Right hindlimb (tissue), 1 donor: ENCODE data around the gene PIGS.
"Not testable (repeated sequence)": the region's sequence is repeated elsewhere in the genome, so short reads cannot be mapped to it uniquely, and the experiment has no call there.

Experiments
- DNase-seq: peaks from one replicate; pipeline ENCODE4 v3.0.0-alpha.2; 2018

The PIGS gene

DNA sequence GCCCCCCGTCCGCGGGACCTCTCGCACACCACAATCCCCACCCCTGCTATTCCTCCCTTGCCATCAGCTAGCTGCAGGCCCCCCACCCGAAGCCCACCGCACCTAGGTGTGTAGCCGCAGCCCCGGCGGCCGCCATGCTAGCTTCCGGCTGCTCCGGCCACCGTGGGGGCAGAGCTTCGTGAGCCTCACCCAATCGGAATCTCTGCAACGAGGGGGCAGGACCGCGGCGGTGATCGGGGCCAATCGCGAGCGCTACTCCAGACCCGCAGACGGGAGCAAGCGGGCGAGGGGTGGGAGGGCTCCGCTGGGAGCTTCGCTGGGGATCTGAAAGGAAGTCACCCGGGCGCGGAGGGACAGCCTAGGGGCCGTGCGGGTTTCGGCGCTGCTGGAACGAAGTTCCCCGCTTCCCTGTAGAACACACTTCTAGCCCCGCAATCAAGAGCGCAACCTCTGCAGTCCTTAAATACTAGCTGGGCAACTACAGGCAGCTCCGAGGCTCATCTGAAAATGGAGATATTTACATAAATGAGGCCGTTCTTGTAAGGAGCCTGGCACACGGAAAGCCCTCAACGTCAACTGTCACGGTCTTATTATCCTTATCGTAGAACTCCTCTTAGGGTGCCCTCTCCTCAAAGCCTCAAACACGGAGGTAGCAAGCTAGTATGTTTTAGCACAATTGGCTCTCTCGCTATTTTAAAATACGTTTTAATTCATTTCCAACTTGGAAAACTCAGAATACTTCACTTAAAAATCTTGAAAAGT is at the start of gene PIGS:
TSS of gene PIGS (minus strand) at position 164 of the 762 bp plus-strand sequence. CDS start at position 136, 28 bp downstream.
- DNase-seq = peak; percentile 94

DNA sequence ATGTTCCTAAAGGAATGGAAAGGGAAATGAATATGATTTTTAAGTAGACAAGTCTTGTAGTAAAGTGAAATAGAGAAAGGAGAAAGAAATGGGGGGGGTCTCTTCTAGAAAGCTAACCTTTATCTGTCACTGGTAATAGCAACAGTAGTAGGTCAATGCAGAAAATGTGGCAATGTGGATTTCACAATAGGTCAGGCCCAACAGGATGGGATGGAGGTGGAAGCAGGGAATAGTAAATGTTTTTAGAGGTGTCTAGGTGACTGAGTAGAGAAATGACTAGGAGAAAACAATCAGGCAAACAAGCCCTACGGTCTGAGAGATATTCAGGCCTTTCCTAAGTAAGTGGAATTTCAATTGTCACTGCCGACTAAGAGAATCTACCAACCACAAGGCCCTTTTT is 48.7 kb upstream of the PIGS start:
- DNase-seq = no peak

DNA sequence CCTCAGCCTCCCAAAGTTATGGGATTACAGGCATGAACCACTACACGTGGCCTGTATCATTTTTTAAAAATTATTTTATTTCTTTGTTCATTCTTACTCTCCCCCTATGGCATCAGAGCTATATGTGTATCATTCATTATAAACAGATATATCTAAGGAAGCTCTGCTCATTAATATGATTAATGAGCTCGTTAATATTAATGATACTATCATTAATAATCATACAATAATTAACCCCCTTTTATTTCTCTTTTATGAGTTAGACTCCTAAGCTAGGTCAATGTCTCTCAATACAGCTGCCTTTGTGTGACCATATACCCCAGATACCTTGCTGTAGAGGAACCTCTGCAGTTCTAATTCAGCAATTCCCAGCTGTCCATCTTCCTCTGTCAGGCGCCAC is 47.1 kb upstream of the PIGS start:
- no peak for DNase-seq

DNA sequence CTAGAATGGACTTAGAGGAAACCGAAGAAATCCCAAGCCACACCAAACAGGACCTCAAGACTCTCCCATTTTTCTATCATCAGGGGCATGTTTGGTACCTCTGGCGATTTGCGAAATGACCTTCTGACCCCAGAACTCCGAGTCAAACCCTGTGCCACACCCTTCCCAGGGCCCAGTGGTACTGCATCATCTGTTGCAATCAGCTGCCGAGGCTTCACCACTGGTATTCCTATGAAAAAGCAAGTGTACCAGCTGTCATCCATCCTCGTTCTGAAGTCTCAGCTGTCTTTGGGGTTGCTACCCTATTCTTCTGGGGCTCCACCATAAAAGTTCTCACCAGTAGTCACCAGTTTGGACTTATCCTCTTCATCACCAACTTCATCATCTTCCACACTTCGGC is 45.0 kb upstream of the PIGS start:
- DNase-seq = no peak

DNA sequence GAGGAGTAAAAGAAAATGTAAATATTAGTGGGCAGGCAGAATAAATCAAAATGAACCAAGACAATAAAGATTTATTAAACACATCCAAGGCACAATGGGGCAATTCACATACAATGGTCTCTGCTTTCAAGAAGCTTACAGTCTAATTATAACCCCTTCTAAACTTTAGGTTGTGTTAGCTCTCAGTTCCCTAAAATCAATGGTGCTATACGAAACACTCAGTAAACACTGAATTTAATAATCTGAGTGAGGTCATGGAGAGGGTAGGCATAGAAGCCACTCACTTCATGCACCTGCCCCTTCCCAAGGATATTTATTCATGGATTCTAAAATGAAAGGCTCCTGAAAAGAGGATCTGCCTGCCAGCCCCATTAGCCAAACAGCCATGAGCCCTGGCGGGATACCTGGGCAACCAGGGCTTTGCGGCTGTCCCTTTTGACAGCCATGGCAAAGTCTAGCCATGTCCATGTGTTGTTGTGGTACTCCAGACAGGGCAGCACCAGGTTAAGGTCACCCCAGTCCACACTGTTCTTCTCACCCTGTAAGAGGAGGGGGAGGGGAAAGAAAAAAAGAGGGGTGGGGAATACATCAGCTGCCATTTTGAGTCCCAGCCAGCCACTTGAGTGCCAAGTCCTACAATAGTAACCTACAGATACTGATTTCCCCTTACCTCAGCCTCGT is 44.1 kb upstream of the PIGS start:
- no peak for DNase-seq

DNA sequence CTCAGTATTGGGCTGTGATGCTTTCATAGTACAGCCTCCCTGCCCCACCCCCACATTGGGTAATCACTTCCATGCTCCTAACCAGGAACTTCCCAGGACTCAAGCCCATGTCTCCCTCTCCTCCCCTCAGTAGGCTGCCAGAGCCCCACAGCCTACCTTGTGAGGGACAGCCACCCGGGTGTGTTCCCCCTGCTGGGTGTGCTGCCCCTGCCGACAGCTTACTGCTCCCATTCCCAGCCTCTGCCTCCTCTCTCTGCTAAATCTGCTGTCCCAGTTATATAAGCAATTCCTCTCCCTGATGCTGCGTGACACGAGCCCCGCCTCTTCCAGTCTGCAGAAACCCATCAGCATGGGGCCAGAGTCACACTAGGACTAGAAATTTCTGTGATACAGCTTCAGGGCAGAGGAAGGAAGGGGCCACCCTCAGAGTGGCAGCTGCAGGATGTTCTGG is 42.6 kb upstream of the PIGS start, which contains the start of gene RSKR:
TSS of gene RSKR (minus strand) at position 255 of the 451 bp plus-strand sequence. CDS start at position 231, 24 bp downstream.
- no peak for DNase-seq

DNA sequence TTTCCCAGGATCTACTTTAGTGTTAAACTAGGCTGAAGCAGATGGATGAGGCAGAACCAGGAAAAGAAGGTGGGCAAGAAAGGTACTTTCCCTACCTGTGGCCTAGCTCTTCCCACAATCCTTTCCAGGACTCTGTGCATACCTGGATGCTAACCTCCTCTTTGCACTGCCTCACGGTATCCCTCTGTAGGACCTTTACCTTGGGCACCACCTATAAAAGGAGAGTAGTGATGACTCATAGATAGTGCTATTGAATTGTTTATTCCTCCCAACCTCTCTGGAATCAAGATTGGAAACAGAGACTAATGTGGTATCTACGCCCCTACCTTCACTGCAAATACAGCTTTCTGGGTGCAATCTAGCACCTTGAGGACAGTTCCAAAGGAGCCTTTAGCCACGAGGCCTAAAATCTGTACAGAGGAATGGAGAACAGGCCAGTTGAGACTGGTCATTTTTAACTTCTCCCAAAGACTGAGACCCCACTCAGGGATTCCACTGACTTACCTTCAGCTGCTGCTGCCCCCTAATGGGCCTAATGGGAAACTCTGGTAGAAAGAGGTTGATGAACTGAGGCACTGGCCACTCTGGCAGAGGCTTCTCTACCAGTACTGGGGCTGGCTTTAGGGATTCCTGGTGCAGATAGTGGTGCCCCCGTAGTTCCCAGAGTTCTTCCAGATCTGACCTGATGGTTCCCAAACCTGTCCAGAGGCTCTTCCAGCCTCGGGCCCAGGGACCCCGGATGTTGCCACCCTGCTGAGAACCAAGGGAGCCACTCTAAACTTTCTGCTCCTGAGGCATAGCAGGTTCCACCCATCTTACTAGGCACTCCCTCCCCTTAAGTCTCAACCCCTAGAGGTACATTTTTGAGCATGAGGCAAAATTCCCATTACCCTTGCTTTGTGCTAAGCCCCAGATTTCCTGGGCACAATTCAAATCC is 41.9 kb upstream of the PIGS start:
- DNase-seq = peak; percentile 38

DNA sequence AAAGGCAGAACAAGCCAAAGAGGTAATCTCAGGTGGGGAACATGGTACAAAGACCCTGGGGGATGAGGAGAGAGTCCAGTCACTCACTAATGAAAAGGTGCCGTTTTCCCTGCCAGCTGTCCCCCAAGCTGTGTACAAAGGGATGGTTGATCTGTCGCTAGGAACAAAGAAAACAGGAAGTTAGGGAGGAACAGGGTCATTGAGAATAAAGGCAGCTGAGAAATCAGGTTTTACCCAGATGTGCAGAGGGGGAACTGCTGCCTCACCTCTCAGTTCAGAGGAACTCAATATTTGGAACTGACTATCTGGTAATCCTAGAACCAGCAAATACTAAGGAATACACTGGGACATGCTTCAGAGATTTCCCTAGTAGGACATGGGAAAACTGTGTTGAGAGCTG is 41.2 kb upstream of the PIGS start:
- no peak for DNase-seq

DNA sequence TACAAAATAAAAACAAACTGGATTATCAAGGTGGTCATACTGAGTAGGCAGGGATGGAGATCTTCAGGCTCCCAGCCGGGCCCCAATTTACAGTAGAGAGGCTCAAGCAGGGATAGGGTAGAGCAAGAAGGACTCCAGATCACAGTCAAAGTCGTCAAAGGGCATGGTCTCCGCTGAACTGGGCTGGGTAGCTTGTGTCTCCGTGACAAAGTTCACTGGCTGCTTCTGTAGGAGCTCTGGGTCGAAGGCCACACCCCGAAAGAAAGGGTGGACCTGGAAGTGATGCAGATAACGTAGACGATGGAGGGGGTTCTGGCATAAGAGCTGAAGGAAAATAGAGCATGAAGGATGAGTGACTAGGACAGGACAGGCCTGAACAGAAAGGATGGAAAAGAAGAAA is 39.1 kb upstream of the PIGS start:
- no peak for DNase-seq

DNA sequence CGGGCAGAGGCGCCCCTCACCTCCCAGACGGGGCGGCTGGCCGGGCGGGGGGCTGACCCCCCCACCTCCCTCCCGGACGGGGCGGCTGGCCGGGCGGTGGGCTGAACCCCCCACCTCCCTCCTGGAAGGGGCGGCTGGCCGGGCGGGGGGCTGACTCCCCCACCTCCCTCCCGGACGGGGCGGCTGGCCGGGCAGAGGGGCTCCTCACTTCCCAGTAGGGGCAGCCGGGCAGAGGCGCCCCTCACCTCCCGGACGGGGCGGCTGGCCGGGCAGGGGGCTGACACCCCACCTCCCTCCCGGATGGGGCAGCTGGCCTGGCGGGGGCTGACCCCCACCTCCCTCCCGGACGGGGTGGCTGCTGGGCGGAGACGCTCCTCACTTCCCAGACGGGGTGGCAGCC is 32.7 kb upstream of the PIGS start:
- not testable (repeated sequence) for DNase-seq

DNA sequence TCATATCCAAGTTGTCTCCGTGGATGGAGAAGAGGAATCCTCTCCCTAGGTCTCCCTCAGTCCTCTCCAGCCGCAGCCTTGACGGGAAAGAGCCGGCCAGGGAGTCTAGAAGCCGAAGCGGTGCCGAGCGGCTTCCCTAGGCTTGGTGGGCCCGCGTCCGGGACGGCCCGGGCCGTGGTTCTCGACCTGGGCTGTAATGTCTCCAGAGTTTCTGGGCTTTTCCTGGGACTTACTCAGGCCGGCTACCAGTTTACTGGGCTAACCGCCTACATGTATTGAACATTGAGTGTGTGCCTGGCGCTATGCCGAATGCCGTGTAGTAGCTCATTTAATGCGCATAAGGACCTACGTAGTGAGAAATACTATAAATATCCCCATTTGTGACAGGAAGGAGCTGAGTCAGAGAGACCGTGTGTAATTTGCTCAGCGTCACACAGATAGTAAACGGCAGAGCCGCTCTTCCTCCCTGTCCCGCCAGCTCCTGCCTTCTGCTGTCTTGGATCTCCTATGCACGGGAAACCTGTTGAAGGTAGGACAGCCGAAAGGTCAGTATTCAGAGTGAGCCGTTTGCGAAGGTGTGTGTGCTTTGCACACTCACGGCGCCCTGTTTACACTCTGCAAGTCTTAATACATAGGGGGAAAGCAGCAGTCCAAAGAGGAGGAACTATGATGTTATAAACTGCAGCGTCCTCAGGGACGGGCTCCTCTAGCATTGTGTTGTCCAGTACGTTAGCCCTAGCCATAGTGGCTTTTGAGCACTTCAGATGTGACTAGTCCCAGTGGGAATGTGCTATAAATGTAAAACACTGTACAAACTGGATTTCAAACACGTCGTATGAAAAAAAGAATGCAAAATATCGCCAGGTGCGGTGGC is 28.2 kb upstream of the PIGS start:
- peak; percentile 74 for DNase-seq

DNA sequence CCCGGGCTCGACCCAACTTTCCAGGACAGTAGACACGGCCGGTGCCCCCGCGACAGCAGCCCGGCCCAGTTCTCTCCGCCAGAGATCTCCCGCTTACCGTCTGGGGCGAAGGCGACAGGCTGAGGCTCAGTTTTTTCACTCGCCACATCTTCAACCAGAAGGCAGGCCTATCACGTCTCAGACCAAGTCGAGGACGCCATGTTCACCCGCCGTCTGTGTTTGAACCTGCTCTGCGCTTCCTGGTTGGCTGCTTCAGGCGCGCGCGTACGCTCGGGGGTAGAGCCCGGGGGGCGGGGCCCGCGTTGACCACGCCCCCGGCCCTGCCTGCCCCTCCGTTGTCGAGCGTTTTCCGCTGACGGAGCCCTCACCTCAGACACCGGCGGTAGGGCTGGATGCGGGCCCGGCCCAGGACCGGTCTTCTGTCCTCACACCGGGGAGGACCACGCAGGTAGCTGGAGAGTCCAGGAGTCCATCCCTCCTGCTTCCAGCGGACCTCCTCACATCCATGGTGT is 27.5 kb upstream of the PIGS start, which contains the start of gene SPAG5:
TSS of gene SPAG5 (minus strand) at position 227 of the 512 bp plus-strand sequence. CDS start at position 148, 79 bp downstream.
- DNase-seq = peak; percentile 96

DNA sequence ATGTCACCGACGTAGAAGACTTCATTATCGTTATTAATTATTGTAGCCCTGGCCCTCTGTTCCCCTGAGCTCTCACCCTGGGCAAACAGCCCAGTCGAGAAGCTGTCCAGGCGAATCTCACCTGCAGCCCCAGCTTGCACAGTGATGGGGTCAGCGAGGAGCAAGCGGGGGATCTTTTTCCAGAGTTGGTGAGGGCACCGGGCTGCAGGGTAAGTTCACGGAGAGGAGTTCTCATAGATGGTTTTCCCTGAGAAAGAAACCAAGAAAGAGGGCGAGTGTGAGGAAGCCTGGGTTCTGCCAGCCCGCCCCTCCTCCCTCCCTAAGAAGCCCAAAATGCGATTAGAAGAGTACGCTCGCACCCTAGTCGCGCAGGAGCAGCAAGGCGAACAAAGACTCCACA is 27.1 kb upstream of the PIGS start:
- no peak for DNase-seq

DNA sequence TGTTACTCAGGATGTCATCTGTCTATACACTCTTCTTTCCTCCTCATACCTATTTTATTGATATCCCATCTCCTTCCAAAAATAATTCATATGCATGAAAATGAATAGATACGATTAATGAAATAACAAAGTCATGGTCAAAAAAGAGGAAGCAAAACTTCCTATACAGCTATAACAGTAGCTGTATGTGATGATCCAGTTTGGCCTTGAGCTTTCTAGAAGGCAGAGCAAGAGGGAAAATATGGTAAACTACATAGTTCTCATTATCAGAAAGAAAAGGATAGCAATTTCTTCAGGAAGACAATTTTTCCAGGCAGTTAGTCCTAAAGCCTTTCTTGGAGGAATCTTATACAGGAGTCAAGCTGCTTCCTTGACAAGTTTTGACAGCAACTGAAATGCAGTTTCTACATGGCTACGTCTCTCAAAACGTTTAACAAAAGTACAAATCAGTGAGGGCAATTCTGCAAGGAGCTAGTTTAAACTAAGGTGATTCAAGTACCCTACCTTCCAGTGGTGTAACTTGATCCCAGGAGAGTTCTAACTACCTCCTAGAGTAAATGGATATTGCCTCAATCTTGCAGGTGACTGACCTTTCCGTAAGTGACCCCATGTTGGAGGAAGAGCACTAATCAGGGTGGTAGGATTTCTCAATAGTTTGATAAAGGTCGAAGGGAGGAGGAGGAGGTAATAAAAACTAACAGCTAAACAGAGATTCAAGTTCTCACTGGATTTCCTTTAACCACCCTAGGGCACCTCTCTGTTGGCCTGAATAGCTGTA is 26.5 kb upstream of the PIGS start:
- DNase-seq = no peak

DNA sequence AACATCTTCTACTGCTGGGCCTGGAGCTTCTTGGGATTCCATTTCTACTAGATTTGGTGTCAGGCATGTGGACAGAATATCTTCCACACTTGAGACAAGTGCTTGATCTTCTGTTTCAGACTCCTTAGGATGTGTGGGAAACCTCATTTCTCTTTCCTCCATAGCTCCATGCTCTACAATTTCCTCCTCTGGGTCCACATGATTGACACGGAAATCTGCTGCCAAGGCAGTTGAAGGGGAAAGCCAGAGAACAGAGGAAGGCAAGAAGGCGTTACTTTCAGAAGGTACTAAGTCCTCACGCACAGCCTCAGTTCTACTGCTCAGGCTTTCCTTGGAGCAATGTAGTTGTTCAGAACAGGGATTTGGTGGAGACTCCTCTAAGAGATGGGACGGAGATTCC is 20.9 kb upstream of the PIGS start:
- no peak for DNase-seq

DNA sequence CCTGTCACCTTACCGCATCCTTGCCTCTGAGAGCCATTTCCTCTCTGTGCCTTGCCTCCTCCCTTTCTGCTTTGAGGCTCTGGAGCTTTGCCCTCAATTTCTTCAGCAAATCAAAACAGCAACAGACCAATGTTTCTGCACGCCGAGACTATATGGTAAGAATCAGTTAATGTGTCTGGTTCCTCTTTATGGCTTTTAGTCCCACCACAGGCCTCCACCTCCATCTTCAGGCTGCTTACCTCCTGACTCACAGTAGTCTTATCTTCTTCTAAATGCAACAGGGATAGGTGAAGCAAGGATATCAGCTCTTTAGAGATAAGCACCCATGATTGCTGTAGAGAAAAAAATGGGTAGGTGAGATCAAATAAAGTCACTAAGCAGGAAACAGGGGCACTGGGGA is 14.5 kb upstream of the PIGS start:
- no peak for DNase-seq

DNA sequence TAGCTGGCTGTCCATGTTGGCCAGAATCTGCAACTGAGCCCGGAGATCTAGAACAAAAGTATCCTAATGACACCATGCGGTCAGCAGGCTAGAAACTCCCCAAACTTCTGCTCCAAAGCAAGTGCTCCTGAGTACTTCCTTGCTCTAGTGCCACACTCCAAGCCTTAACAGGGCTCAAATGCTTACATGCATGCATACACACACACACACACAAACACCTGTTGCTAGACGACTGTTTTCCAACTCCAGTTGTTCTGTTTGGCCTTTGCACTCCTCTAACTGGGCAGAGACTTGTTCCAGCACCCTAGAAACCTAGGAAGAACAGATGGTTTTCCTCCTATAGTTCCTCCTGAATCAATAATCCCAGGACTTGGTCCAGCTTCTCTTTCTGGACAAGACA is 13.1 kb upstream of the PIGS start:
- no peak for DNase-seq

DNA sequence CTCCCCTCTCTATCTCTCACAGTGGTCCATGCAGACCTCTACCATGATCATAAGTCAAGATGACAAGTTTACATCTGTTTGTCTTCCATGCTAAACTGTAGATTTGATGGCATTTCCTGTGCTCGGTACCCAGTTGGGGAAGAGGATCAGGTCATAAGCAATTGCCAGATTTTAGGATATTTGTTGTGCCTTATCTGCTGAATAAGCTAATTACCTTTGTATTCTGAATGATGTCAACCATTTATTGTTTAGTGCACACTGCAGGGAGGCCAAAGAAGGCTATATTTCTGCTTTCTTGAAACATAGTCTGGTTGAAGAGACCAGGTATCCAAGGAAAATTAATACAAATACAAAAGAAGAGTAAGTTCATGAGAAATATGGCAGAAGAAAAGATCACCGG is 11.2 kb upstream of the PIGS start:
- no peak for DNase-seq

DNA sequence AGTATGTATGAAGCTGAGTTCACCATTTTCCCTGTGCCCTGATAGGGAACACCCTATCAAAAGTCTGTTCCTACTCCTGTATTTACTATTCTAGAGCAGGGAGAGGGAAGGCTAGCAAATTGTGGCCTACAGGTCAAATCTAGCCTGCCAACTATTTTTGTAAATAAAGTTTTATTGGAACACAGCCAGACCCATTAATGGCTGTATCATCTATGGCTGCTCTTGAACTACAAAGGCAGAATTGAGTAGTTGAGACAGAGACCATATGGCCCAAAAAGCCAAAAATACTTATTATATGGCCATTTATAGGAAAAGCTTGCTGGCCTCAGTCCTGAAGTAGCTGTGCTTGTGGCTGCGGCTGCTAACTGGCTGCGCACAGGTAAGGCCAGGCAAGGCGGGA is 9.6 kb upstream of the PIGS start:
- no peak for DNase-seq

DNA sequence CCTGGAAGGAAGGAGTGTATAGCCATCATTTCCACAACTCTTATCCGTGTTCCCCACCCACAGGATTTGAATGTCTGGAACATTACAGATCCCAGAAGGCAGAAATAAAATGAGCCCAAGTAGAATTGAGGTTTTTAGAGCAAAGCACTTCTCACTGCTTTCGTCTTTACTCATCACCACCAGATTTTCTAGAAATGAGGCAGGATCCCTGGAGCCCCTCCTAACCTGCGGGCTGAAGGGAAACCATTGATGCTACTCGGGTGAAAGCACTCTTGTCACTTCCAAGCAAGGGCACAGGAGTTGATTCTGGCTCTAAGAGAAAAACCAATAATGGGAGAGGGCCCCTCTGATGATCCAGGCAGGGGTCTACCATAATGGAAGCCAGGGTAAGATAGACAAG is 8.2 kb upstream of the PIGS start:
- DNase-seq = no peak
